Spleen (tissue), 11 donors: ENCODE results near the gene PTPN18. TPM values are rescaled to one million over a fixed set of nuclear protein-coding genes. Genes with fewer than 3 reads are reported as not detected.
"Not testable (repeated sequence)": the region's sequence is repeated elsewhere in the genome, so short reads cannot be mapped to it uniquely, and the experiment has no call there.

Experiments used
- DNase-seq: peaks from one replicate; pipeline ENCODE4 v3.0.0-alpha.2; 2020
- H3K27ac ChIP-seq, 8 donors: fragments of 200-600 bp; sonication (generic) in 7 of 8; 1 replicate in 4 of 8; 2 replicates in 4 of 8; pipeline versions ENCODE4 v1.5.0 to v1.8.0; 2016 to 2021; ENCODE audit warnings: inconsistent platforms in 4 of 8, mild to moderate bottlenecking in 4 of 8, moderate library complexity in 1 of 8
- H3K27me3 ChIP-seq, 7 donors: fragments of 200-600 bp; sonication (generic) in 6 of 7; replicated peaks in 1 of 7; 1 replicate in 4 of 7; 2 replicates in 3 of 7; pipeline versions ENCODE4 v1.5.0 to v1.8.0; 2016 to 2021; ENCODE audit warnings: inconsistent platforms in 3 of 7, mild to moderate bottlenecking in 1 of 7
- H3K36me3 ChIP-seq, 6 donors: fragments of 200-600 bp; sonication (generic) in 5 of 6; 1 replicate in 4 of 6; 2 replicates in 2 of 6; pipeline versions ENCODE4 v1.5.0 to v1.8.0; 2016 to 2021; ENCODE audit warnings: inconsistent platforms in 2 of 6
- H3K4me1 ChIP-seq, 6 donors: fragments of 200-600 bp; sonication (generic) in 5 of 6; 1 replicate in 3 of 6; 2 replicates in 3 of 6; pipeline versions ENCODE4 v1.5.0 to v1.8.0; 2016 to 2021; ENCODE audit warnings: inconsistent platforms in 3 of 6
- H3K4me3 ChIP-seq, 8 donors: fragments of 200-600 bp; sonication (generic) in 7 of 8; 1 replicate in 4 of 8; 2 replicates in 4 of 8; pipeline versions ENCODE4 v1.5.0 to v1.8.0; 2016 to 2021; ENCODE audit warnings: inconsistent platforms in 4 of 8, mild to moderate bottlenecking in 4 of 8, moderate library complexity in 2 of 8
- H3K9me3 ChIP-seq, 8 donors: fragments of 200-600 bp; sonication (generic) in 7 of 8; 1 replicate in 4 of 8; 2 replicates in 4 of 8; pipeline versions ENCODE4 v1.5.0 to v1.8.0; 2016 to 2021; ENCODE audit warnings: inconsistent platforms in 4 of 8
- CTCF ChIP-seq, 11 experiments: fragments of 200-600 bp in 7 of 11; fragments of 450-650 bp in 4 of 11; sonication (generic) in 4 of 11; IDR thresholded peaks in 8 of 11; conservative IDR thresholded peaks in 3 of 11; 1 replicate in 7 of 11; 2 replicates in 4 of 11; pipeline versions ENCODE4 v1.4.0 to v1.8.0; 2016 to 2021; ENCODE audit warnings: antibody characterized with exemption in 11 of 11, inconsistent platforms in 4 of 11, mild to moderate bottlenecking in 1 of 11
- POLR2A ChIP-seq, 3 donors: fragments of 450-650 bp; IDR thresholded peaks; one replicate each; pipeline ENCODE4 v1.5.1; 2017; ENCODE audit warnings: antibody characterized with exemption in 3 of 3, mild to moderate bottlenecking in 1 of 3
- POLR2AphosphoS5 ChIP-seq, 3 donors: sonication (generic); formaldehyde crosslinking; IDR thresholded peaks; one replicate each; pipeline ENCODE4 v1.5.1; 2017; ENCODE audit warnings: antibody characterized with exemption in 3 of 3
- WGBS, 5 donors: extraction: QIAGEN DNeasy Blood & Tissue Kit in 3 of 5; methylation state at CpG; one replicate each; pipeline versions ENCODE4 v1.1.5 to v1.1.7; 2013 to 2018; 5-methylcytosine and 5-hydroxymethylcytosine counted together
- intact Hi-C: fragments of 100-400 bp; cut with DNase I; formaldehyde crosslinking; loops from one replicate; pipeline ENCODE4 v1.15.0; 2023; ENCODE audit warnings: low total_unique reads
- polyA plus RNA-seq, 3 donors: library from polyadenylated mRNA; stranded (reverse); fragments of 200-250 nt; gene quantifications; one replicate each; pipeline ENCODE4 v1.2.1, GENCODE V29; 2013
- total RNA-seq, 7 donors: library from RNA; depleted of rRNA in 3 of 7; stranded (reverse); fragments of >200 nt in 3 of 7; fragmentation: NEBNext Ultra II Directional in 4 of 7; extraction: Animal tissue kit (Norgen Biotek cat#: 25700) in 4 of 7; gene quantifications; one replicate each; pipeline versions ENCODE4 v1.1.0 to v1.2.1, GENCODE V29; 2016 to 2021
- donor health status: healthy with polysubstance abuse.
- donor health status: DM: no; HTN: no; CAD: no; lungs with moderate emphysema.
- donor health status: DM: no; HTN: no; CAD: no.
- donor health status: Bipolar disorder and iron deficiency.
- donor health status: healthy.
- donor health status: DM: no; HTN: no; CAD: no.
- donor health status: DM: yes; HTN: yes; CAD: no.

PTPN18 gene
- total and polyA plus RNA-seq, 10 donors = 75.9 to 132 (median 108) TPM

DNA sequence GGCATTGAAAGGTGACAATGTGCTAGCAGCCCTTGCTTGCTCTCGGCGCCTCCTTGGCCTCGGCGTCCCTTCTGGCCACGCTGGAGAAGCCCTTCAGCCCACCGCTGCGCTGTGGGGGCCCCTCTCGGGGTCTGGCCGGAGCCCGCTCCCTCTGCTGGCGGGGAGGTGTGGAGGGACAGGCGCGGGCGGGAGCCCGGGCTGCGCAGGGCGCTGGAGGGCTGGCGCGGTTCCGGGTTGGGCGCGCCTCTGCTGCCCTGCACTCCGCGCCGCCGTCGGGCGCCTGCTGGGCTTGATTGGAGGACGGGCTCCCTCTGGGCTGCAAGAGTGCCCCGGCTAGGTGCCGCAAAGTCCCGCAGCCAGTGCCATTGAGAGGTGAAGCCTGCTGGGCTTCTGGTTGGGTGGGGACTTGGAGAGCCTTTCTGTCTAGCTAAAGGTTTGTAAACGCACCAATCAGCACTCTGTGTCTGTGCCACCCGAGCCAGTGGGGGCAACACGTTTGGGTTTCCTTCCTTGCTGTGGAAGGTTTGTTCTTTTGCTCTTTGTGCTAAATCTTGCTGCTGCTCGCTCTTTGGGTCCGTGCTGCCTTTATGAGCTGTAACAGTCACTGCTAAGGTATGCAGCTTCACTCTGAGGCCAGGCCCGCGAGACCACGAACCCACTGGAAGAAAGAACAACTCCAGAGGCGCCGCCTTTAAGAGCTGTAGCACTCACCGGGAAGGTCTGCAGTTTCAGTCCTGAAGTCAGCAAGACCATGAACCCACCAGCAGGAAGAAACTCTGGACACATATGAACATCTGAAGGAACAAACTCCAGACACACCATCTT, 27.9 kb upstream of the PTPN18 start:
- peaks cover 0 to 74% (median 6%) of the 10 kb centered on the region in 7 donors for H3K27me3 ChIP-seq
- WGBS, 5 donors = 79 to 86% (median 82%) methylated on average over 23 to 43 of the region's 43 CpGs
- no peaks in the 10 kb centered on the region for H3K9me3 ChIP-seq
- no peak for TF ChIP-seq POLR2AphosphoS5 (IDR thresholded peaks at IDR 0.05)
- no peak overlapping the region for H3K27ac ChIP-seq
- H3K36me3 ChIP-seq = no peaks in the 10 kb centered on the region
- DNase-seq = no peak
- H3K4me3 ChIP-seq = no peak overlapping the region
- intact Hi-C loops = no loop called here
- peaks cover 0 to 9% (median 8%) of the 10 kb centered on the region in 6 donors for H3K4me1 ChIP-seq

GRCh38 chr2:130328710-130329109, 27.1 kb upstream of the PTPN18 start:
- no peak for DNase-seq
- no peaks in the 10 kb centered on the region for H3K36me3 ChIP-seq
- peaks cover 0 to 74% (median 6%) of the 10 kb centered on the region in 7 donors for H3K27me3 ChIP-seq
- intact Hi-C loops = no loop called here
- WGBS, 5 donors = 56 to 65% (median 58%) methylated on average over 2 of the region's 2 CpGs
- TF ChIP-seq CTCF (IDR thresholded peaks at IDR 0.05 in 8 of 11, conservative IDR thresholded peaks at IDR 0.05 in 3 of 11) (no peak), POLR2AphosphoS5 (IDR thresholded peaks at IDR 0.05) (no peak), POLR2A (IDR thresholded peaks at IDR 0.05) (no peak)
- H3K9me3 ChIP-seq = no peaks in the 10 kb centered on the region
- no peak overlapping the region for H3K4me3 ChIP-seq
- H3K4me1 ChIP-seq = peaks cover 0 to 9% (median 8%) of the 10 kb centered on the region in 6 donors
- no peak overlapping the region for H3K27ac ChIP-seq

DNA sequence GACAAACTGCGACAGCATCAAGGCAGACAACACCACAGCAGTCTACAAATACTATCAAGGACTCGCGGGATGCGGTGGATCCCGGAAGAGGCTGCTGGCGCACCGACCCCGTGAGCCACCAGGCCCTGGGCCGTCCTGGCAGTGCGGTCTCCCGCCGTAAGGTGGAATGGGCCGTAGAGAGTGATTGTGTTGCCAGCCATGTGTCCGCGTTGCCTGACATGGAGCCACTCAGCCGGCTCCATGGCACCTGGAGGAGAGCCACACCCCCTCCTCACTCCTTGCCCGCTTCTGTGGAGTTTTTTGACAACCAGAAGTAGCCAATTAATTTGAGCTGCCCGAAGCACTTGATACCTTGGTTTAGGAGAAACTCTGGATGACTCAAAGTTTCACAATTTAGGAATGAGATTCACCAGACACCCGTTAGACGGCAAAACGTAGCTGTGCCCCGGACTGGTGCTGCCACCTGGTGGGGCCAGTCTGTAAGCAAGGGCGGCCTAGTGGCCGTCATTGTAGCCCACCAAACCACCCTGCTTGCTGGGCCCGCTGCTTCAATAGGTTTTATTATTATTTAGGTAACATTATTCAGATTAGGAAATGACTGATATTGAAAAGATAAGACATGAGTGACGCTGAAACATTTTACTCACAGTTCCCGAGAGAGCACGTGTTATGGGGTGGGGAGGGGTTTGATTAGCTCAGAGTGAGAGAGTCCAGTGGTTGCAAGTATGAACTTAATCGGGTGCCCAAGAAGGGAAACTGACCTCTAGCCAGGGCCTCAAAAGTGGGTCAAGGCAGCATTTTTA, 23.4 kb upstream of the PTPN18 start:
- Histone ChIP-seq H3K27me3 (peaks cover 0 to 40% (median 4%) of the 10 kb centered on the region in 7 donors), H3K4me3 (peak overlapping the region in 1 of 8 donors; percentile 42)

GRCh38 chr2:130333253-130333652, 22.6 kb upstream of the PTPN18 start:
- H3K27ac ChIP-seq, H3K9me3 ChIP-seq, H3K4me3 ChIP-seq, DNase-seq, H3K36me3 ChIP-seq: not testable (repeated sequence)
- peaks cover 0 to 17% (median 8%) of the 10 kb centered on the region in 6 donors for H3K4me1 ChIP-seq
- peaks cover 0 to 33% (median 0%) of the 10 kb centered on the region in 7 donors for H3K27me3 ChIP-seq
- intact Hi-C loops = loop anchor here (10.0 kb wide), 1 partner anchor 148 kb away; the partner anchor contains the start of genes MZT2B and SMPD4
- 86 to 91% (median 89%) methylated on average over 8 of the region's 8 CpGs for WGBS, 5 donors

More for the DNA sequence above, 23.4 kb upstream of the PTPN18 start:
- Histone ChIP-seq H3K36me3 (peaks cover 0 to 2% (median 0%) of the 10 kb centered on the region in 6 donors), H3K27ac (no peak overlapping the region), H3K9me3 (peaks cover 0 to 8% (median 0%) of the 10 kb centered on the region in 8 donors), H3K4me1 (peaks cover 0 to 16% (median 8%) of the 10 kb centered on the region in 6 donors)
- DNase-seq = peak; percentile 91
- intact Hi-C loops = loop anchor here (10.0 kb wide), 1 partner anchor 148 kb away; the partner anchor contains the start of genes MZT2B and SMPD4
- WGBS, 5 donors = 19 to 29% (median 24%) methylated on average over 27 to 29 of the region's 29 CpGs
- TF ChIP-seq POLR2AphosphoS5 (IDR thresholded peaks at IDR 0.05) (peak in 1 of 3 donors; percentile 24), CTCF (IDR thresholded peaks at IDR 0.05 in 8 of 11, conservative IDR thresholded peaks at IDR 0.05 in 3 of 11) (peak; percentile 62 to 93 (median 88)), POLR2A (IDR thresholded peaks at IDR 0.05) (no peak)
